Ureter (tissue), 1 donor: ENCODE measurements around the gene CAPN5. TPM values are rescaled to one million over a fixed set of nuclear protein-coding genes. Genes with fewer than 3 reads are reported as not detected.

ENCODE experiments used
- DNase-seq: peaks from one replicate; pipeline ENCODE4 v3.0.0-alpha.2; 2020; ENCODE audit warnings: low spot score
- total RNA-seq: library from RNA; stranded (reverse); gene quantifications from one replicate; pipeline ENCODE4 v1.2.4, GENCODE V29; 2023
- donor health status: DM: yes; HTN: yes; CAD: no.

Gene CAPN5
- total RNA-seq, 1 donor from 2014 or later, result 143 TPM

DNA sequence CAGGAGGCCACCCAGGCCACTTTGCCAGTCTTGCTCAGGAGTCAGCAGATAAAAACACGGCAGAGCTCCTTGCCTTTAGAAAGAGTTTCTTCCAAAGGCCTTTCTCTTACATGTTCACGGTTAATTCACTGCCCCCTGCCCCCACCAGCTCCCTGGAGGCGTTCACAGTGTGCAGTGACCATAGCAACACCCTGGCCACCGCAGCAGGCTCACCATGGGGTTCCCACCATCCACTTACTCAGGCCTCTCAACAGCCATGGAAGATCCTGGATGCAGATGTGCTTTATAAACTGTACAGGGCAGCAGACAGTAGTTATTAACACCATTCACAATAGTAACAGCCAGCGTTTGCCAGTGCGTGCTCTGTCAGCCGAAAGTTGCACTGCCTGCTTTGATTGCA is 50.7 kb downstream of the CAPN5 start:
- no peak for DNase-seq

GRCh38 chr11:77118086-77118485 is 51.3 kb downstream of the CAPN5 start:
- DNase-seq, result no peak

DNA sequence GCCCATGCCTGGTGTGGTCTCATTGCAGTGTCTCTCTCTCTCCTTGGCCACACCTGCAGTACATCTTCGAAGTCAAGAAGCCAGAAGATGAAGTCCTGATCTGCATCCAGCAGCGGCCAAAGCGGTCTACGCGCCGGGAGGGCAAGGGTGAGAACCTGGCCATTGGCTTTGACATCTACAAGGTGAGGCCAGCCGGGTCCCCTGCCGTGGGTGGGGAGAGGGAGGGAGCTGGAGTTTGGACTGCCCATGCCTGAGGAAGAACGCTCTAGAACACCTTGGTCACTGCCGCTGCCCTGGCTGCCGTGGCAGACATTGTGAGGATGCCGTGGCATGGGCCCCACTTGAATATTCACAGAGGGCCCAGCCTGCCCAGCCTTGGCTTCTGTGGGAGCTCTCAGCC is 52.2 kb downstream of the CAPN5 start:
- DNase-seq, result no peak

DNA sequence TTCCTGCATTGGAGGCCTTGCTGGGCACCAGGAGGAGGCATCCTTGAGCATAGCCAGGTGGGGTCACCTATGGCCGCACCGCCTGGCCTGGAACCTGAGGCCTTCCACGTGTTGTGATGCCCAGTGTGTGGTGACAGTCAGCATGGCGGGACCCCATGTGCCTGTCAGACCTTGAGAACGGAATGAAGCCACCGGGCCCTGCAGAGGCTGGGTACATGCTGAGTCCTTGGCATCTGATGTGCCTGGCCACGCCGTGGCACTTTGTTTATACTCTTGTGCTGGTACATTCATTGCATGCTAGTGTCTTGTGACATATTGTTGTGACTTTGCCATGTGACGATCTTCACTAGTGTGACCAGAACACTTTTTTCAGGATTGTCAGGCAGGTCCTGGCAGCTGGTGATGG is 52.8 kb downstream of the CAPN5 start:
- no peak for DNase-seq

- DNase-seq, result no peak
These were observed 53.8 kb downstream of the CAPN5 start for GRCh38 chr11:77120571-77120970.

DNA sequence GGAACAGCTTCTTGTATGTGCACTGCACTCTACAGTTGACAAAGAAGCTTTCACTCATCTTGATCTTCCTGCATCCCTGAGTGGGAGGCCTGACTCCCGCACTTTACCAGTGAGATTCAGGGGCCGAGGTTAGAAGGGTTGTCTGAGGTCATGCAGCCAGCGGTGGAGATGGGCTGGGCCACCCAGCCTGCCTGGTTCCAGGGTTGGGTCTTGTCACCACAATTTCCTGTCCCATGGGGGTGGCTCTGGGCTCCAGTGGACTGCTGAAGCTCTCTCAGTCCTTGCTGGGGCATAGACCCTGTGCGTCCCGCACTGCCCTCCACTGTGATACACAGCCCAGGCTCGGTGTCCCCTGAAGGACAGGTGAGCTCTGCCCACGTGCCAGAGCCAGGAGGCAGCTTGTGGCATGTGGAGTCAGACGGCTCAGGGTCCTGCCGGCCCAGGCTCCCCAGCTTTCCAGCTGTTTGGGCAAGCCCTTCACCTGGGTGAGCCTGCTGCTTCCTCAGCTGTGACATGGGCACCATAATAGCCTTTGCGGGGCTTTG is 54.4 kb downstream of the CAPN5 start:
- no peak for DNase-seq

- no peak for DNase-seq
These were observed 55.3 kb downstream of the CAPN5 start for GRCh38 chr11:77121876-77122575.

DNA sequence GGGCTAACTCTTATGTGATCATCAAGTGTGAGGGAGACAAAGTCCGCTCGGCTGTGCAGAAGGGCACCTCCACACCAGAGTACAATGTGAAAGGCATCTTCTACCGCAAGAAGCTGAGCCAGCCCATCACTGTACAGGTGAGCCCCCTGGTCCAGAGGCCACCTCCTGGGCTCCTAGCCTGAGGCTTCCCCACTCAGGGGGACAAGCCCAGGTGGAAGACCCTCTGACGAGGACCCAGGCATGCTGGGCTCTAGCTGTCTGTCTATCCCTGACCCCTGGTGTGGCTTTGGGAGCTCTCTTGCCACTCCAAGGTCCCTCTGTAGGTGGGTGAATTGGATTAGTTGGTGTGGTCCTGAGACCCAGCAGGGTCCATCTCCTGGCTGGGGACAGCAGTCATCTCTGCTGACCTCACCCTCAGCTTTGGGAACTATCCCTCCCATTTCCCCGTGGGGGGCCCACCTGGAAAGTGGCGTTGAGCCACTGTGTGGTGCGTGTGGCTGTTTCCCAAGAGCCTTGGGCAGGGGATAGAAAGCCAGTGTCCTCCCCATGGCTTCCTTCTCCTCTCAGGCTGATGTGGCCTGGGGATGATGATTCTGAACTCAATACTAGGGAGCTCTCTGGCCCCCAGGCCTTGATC is 55.9 kb downstream of the CAPN5 start:
- no peak for DNase-seq

DNA sequence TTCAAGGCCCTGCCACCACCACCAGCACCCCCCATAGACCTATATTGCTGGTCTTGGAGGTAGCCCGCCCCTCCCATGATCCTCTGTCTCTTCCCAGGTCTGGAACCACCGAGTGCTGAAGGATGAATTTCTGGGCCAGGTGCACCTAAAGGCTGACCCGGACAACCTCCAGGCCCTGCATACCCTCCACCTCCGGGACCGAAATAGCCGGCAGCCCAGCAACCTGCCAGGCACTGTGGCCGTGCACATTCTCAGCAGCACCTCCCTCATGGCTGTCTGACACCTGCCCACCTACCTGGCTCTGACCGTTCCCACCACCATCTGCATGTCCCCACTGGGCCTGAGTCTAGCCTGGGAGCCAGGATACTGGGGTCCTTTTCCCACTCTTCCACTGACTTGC is 56.8 kb downstream of the CAPN5 start:
- DNase-seq, result no peak

GRCh38 chr11:77124041-77124440 is 57.3 kb downstream of the CAPN5 start:
- no peak for DNase-seq

DNA sequence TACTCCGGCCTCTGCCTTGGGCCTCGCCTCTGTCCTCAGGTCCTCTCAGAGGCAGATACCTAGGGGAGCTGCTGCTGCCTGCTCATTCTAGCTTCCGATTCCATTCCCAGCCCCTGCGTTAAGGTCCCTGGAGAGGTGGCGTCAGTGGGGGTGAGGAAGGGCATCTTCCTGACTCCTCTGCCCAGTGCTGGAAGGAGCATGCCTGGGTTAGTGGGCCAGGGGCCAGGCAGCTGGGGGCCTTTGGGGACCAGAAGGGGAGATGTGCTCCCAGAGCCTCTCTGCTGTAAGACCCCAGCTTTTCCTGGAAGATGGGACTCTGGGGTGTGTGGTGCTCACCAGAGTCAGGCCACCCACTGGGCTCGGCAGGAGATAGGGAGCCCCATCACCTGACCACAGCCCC is 57.7 kb downstream of the CAPN5 start:
- no peak for DNase-seq

GRCh38 chr11:77125191-77125590 is 58.4 kb downstream of the CAPN5 start:
- no peak for DNase-seq

- no peak for DNase-seq
These were observed 58.9 kb downstream of the CAPN5 start for GRCh38 chr11:77125695-77126094.

GRCh38 chr11:77126156-77126775 is 59.5 kb downstream of the CAPN5 start:
- DNase-seq, result no peak

GRCh38 chr11:77126861-77127234 is 60.1 kb downstream of the CAPN5 start:
- no peak for DNase-seq

- peak; percentile 62 for DNase-seq
These were observed 60.6 kb downstream of the CAPN5 start for GRCh38 chr11:77127235-77127911.

- DNase-seq, result no peak
These were observed 61.3 kb downstream of the CAPN5 start, which contains the start of gene MYO7A for GRCh38 chr11:77127920-77128691. Gene MYO7A, plus strand, starts transcription at chr11:77128246. Its CDS starts 2,389 bp downstream, at chr11:77130635.

GRCh38 chr11:77129069-77129841 is 62.5 kb downstream of the CAPN5 start:
- DNase-seq, result no peak

DNA sequence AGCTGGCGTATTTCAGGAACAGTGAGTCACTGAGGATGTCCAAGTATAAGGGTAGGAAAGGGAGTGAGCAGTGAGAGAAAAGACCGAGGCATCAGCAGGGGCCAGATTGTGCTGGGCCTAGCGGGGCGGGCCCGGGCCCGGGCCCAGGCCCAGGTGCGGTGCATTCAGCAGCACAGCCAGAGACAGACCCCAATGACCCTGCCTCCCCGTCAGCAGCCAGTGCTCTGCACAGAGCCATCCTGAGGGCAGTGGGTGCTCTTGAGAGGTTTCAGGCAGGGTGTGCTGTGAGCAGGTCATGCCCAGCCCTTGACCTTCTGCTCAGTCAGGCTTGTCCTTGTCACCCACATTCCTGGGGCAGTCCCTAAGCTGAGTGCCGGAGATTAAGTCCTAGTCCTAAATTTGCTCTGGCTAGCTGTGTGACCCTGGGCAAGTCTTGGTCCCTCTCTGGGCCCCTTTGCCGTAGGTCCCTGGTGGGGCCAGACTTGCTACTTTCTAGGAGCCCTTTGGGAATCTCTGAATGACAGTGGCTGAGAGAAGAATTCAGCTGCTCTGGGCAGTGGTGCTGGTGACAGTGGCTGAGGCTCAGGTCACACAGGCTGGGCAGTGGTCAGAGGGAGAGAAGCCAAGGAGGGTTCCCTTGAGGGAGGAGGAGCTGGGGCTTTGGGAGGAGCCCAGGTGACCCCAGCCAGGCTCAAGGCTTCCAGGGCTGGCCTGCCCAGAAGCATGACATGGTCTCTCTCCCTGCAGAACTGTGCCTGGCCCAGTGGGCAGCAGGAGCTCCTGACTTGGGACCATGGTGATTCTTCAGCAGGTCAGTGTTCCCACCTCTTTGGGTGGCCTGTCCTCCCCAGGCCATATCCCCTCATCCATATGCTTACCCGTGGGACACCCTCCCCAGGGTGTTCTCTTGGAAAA is 63.3 kb downstream of the CAPN5 start:
- no peak for DNase-seq
